OCI-LY1 (cell line): ENCODE results near the gene WSCD2.

Experiments
- H2AFZ ChIP-seq: fragments of 200-600 bp; sonication (generic), shearing (Covaris generic); 2 replicates; pipeline ENCODE4 v1.6.0; 2014; ENCODE audit warnings: antibody characterized with exemption, mild to moderate bottlenecking, low read length
- H3F3A ChIP-seq: fragments of 200-600 bp; sonication (generic), shearing (Covaris generic); 2 replicates; pipeline ENCODE4 v1.6.0; 2014; ENCODE audit warnings: mild to moderate bottlenecking, antibody characterized with exemption, low read length, moderate library complexity; ENCODE audit not compliant: insufficient read depth
- H3K27ac ChIP-seq: fragments of 200-600 bp; sonication (generic); 2 replicates; pipeline ENCODE4 v1.5.1; 2014; ENCODE audit warnings: low read length, mixed run types, mild to moderate bottlenecking, low read depth; ENCODE audit not compliant: poor library complexity, severe bottlenecking
- H3K27me3 ChIP-seq: fragments of 200-600 bp; sonication (generic); 2 replicates; pipeline ENCODE4 v1.6.0; 2014; ENCODE audit warnings: antibody characterized with exemption, mild to moderate bottlenecking, low read length, moderate library complexity; ENCODE audit not compliant: insufficient read depth
- H3K36me3 ChIP-seq: fragments of 200-600 bp; sonication (generic); 2 replicates; pipeline ENCODE4 v1.6.1; 2014; ENCODE audit warnings: mild to moderate bottlenecking, antibody characterized with exemption, low read length, moderate library complexity, mixed read lengths; ENCODE audit not compliant: insufficient read depth
- H3K4me1 ChIP-seq: fragments of 200-600 bp; sonication (generic); 2 replicates; pipeline ENCODE4 v1.5.1; 2014; ENCODE audit warnings: mild to moderate bottlenecking, low read length, moderate library complexity; ENCODE audit not compliant: insufficient read depth, severe bottlenecking
- H3K4me2 ChIP-seq: fragments of 200-600 bp; sonication (generic), shearing (Covaris generic); 2 replicates; pipeline ENCODE4 v1.6.1; 2014; ENCODE audit warnings: low read length
- H3K4me3 ChIP-seq: fragments of 200-600 bp; sonication (generic); 2 replicates; pipeline ENCODE4 v1.5.1; 2014; ENCODE audit warnings: low read length, low read depth, mild to moderate bottlenecking, mixed read lengths; ENCODE audit not compliant: poor library complexity, severe bottlenecking
- H3K79me2 ChIP-seq: fragments of 200-600 bp; shearing (Covaris generic); 2 replicates; pipeline ENCODE4 v1.6.1; 2016; ENCODE audit warnings: mixed run types, low read length, mixed read lengths; ENCODE audit not compliant: insufficient read depth
- H3K9ac ChIP-seq: fragments of 200-600 bp; sonication (generic), shearing (Covaris generic); 2 replicates; pipeline ENCODE4 v1.6.1; 2014; ENCODE audit warnings: mild to moderate bottlenecking, low read length, mixed read lengths
- H3K9me2 ChIP-seq: fragments of 200-600 bp; sonication (generic), shearing (Covaris generic); 2 replicates; pipeline ENCODE4 v1.6.1; 2014; ENCODE audit warnings: low read depth, mild to moderate bottlenecking, low read length, mixed read lengths
- H3K9me3 ChIP-seq: fragments of 200-600 bp; shearing (Covaris generic); 2 replicates; pipeline ENCODE4 v1.6.1; 2014; ENCODE audit warnings: low read length, mixed read lengths
- H4K20me1 ChIP-seq: fragments of 200-600 bp; sonication (generic), shearing (Covaris generic); 2 replicates; pipeline ENCODE4 v1.6.0; 2016; ENCODE audit warnings: mild to moderate bottlenecking, low read length; ENCODE audit not compliant: insufficient read depth
- EZH2 ChIP-seq: fragments of 200-600 bp; sonication (generic), shearing (Covaris generic); IDR thresholded peaks from 2 replicates; pipeline ENCODE4 v1.8.0; 2017; ENCODE audit warnings: borderline replicate concordance, mixed run types, mild to moderate bottlenecking, antibody characterized with exemption, low read length, moderate library complexity, mixed read lengths
- TF ChIP-seq, protein P1 (sequence below): fragments of 200-600 bp; sonication (generic), shearing (Covaris generic); IDR thresholded peaks from 2 replicates; pipeline ENCODE4 v1.5.1; 2017; ENCODE audit warnings: mild to moderate bottlenecking, antibody characterized with exemption, low read length, moderate library complexity, mixed read lengths

WSCD2 gene

DNA sequence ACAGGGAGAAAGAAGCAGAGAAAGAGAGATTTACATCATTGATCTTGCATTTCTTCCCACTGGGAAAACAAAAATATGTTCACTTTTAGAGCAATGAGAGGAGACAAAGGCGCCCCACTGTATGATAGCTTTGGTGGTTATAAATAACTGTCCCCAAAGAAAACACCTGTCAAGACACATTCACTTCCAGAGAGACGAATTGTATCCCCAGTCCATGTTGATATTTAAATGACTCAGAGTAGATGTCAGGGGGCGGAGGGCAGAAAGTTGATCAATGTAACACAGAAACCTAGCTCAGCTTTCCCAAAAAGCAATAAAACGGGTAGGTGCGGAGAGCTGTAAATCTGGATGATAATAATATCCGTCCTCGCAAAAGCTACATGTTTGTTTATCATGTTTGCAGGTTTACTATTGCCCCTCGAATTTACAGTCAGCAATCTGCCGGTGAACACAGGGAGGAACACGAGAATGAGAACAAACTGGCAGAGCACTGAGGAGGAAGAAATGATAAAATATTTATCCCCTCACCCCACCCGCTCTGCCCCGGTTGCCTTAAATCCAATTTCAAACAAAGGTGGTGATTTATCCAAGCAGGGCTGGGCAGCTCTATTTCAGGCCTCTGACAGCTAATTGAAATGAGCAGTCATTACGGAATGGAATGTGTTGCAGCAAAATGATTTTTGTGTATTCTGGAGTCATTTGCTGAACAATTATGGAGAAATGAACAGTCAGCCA, 125.6 kb downstream of the WSCD2 start:
- H3K9ac ChIP-seq: no peak overlapping the region
- no peaks in the 10 kb centered on the region for H3K9me3 ChIP-seq
- no peaks in the 10 kb centered on the region for H3K79me2 ChIP-seq
- no peaks in the 10 kb centered on the region for H3K4me1 ChIP-seq
- H3K27me3 ChIP-seq: no peaks in the 10 kb centered on the region
- H3K4me3 ChIP-seq: no peak overlapping the region
- H3K36me3 ChIP-seq: no peaks in the 10 kb centered on the region
- TF ChIP-seq, protein P1, sequence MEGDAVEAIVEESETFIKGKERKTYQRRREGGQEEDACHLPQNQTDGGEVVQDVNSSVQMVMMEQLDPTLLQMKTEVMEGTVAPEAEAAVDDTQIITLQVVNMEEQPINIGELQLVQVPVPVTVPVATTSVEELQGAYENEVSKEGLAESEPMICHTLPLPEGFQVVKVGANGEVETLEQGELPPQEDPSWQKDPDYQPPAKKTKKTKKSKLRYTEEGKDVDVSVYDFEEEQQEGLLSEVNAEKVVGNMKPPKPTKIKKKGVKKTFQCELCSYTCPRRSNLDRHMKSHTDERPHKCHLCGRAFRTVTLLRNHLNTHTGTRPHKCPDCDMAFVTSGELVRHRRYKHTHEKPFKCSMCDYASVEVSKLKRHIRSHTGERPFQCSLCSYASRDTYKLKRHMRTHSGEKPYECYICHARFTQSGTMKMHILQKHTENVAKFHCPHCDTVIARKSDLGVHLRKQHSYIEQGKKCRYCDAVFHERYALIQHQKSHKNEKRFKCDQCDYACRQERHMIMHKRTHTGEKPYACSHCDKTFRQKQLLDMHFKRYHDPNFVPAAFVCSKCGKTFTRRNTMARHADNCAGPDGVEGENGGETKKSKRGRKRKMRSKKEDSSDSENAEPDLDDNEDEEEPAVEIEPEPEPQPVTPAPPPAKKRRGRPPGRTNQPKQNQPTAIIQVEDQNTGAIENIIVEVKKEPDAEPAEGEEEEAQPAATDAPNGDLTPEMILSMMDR: no peak
- TF ChIP-seq EZH2: no peak
- no peaks in the 10 kb centered on the region for H3K9me2 ChIP-seq
- no peak overlapping the region for H3K27ac ChIP-seq
- H4K20me1 ChIP-seq: no peaks in the 10 kb centered on the region
- H3K4me2 ChIP-seq: no peak overlapping the region
- H3F3A ChIP-seq: no peaks in the 10 kb centered on the region
- H2AFZ ChIP-seq: no peak overlapping the region

DNA sequence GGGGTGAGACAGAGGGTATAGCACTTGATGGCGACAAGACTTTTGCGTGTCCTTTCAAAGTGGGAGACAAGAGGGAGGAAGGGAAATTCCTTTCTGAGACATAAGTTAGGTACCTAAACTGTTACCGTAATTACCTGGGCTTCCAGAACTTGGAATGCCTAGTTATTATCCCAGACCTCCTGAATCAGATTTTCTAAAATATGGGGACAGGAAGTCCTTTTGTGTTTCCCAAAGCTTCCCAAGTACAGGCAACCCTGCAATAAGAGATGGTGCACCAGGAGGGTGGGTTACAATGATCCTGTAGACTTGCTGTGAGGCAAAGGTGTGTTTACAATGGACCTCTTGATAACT, 126.1 kb downstream of the WSCD2 start:
- TF ChIP-seq, protein P1: no peak
- no peak overlapping the region for H2AFZ ChIP-seq
- no peak overlapping the region for H3K27ac ChIP-seq
- no peaks in the 10 kb centered on the region for H4K20me1 ChIP-seq
- H3K9me3 ChIP-seq: no peaks in the 10 kb centered on the region
- H3K27me3 ChIP-seq: no peaks in the 10 kb centered on the region
- no peaks in the 10 kb centered on the region for H3F3A ChIP-seq
- H3K4me3 ChIP-seq: no peak overlapping the region
- H3K9ac ChIP-seq: no peak overlapping the region
- no peaks in the 10 kb centered on the region for H3K9me2 ChIP-seq
- H3K79me2 ChIP-seq: no peaks in the 10 kb centered on the region
- H3K4me2 ChIP-seq: no peak overlapping the region
- H3K4me1 ChIP-seq: no peaks in the 10 kb centered on the region
- H3K36me3 ChIP-seq: no peaks in the 10 kb centered on the region

DNA sequence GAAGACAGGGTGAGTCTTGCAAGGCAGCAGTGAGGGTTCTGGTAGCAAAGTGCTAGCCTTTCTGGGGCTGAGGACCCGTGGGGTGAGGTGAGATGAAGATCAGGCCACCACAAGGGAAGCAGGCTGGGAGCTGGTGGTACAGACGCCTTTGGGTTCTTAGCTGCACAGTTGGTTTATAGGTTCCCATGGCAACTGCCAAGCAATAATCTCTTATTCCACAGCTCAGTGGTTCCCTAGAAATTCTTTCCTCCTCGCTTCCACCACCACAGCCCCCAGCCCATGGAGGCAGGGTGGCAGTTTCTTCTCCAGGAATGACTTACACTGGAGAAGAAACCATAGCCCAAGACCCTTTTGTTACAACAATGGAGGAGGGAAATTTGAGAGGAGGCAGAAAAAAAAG, 127.9 kb downstream of the WSCD2 start:
- Histone ChIP-seq H3F3A (no peaks in the 10 kb centered on the region), H3K9me2 (no peaks in the 10 kb centered on the region), H3K79me2 (no peaks in the 10 kb centered on the region), H3K9me3 (no peaks in the 10 kb centered on the region), H3K27ac (no peak overlapping the region), H3K27me3 (no peaks in the 10 kb centered on the region), H2AFZ (no peak overlapping the region), H3K36me3 (no peaks in the 10 kb centered on the region), H3K4me2 (no peak overlapping the region), H3K9ac (no peak overlapping the region), H3K4me1 (no peaks in the 10 kb centered on the region), H3K4me3 (no peak overlapping the region), H4K20me1 (no peaks in the 10 kb centered on the region)
- no peak for TF ChIP-seq EZH2
- TF ChIP-seq, protein P1: no peak
